HEK293T (cell line): ENCODE measurements around the gene ZNF750.

ENCODE experiments used
- BHLHE40 ChIP-seq: fragments of 450-650 bp; IDR thresholded peaks from 2 replicates; pipeline ENCODE4 v1.6.1; 2016; ENCODE audit warnings: mild to moderate bottlenecking, moderate library complexity, borderline replicate concordance
- LEF1 ChIP-seq: fragments of 450-650 bp; IDR thresholded peaks from 2 replicates; pipeline ENCODE4 v1.6.1; 2017; ENCODE audit warnings: mild to moderate bottlenecking, borderline replicate concordance
- SP1 ChIP-seq: fragments of 450-650 bp; IDR thresholded peaks from 2 replicates; pipeline ENCODE4 v1.6.1; 2017
- ZNF384 ChIP-seq: fragments of 450-650 bp; IDR thresholded peaks from 2 replicates; pipeline ENCODE4 v1.6.1; 2016
- TF ChIP-seq, protein P1 (sequence below): fragments of 450-650 bp; IDR thresholded peaks from 2 replicates; pipeline ENCODE4 v1.6.1; 2016

DNA sequence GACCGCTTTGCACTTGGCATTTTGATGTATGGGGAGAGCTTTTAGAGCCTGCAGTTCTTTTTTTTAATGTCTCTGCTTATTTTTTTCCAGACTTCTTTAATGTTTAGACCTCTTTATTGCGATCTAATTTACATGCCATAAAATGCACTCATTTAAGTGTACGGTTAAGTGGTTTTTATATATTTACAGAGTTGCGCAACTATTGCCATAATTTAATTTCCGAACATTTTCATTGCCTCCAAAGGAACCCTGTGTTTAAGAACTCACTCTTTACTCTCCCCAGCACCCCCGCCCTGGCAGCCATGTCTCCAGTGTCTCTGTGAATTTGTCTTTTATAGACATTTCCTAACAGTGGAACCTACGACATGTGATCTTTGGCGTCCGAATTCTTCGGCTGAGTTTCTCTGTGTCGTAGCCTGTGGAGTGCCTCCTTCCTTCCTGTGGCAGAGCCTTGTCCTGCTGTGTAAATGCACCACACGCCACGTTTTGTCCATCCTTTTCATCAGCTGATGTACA, 24.0 kb downstream of the ZNF750 start:
- TF ChIP-seq, protein P1, sequence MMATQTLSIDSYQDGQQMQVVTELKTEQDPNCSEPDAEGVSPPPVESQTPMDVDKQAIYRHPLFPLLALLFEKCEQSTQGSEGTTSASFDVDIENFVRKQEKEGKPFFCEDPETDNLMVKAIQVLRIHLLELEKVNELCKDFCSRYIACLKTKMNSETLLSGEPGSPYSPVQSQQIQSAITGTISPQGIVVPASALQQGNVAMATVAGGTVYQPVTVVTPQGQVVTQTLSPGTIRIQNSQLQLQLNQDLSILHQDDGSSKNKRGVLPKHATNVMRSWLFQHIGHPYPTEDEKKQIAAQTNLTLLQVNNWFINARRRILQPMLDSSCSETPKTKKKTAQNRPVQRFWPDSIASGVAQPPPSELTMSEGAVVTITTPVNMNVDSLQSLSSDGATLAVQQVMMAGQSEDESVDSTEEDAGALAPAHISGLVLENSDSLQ = peak; percentile 71
- TF ChIP-seq SP1 (no peak), LEF1 (no peak), ZNF384 (0 out of 2 replicates have a peak, but pooled peaks have one; percentile 10), BHLHE40 (no peak)
